Ishikawa (cell line): ENCODE results near the gene IQGAP1.

Source experiments
- CEBPB ChIP-seq: IDR thresholded peaks from 2 replicates; pipeline ENCODE4 v1.6.1; 2012
- CREB1 ChIP-seq: IDR thresholded peaks from 2 replicates; pipeline ENCODE4 v1.6.1; 2012; ENCODE audit warnings: low read depth
- EGR1 ChIP-seq: IDR thresholded peaks from 2 replicates; pipeline ENCODE4 v1.6.1; 2012
- EP300 ChIP-seq: IDR thresholded peaks from 2 replicates; pipeline ENCODE4 v1.6.1; 2012; ENCODE audit warnings: borderline replicate concordance
- FOXM1 ChIP-seq: IDR thresholded peaks from 2 replicates; pipeline ENCODE4 v1.6.1; 2012; ENCODE audit warnings: low read depth, borderline replicate concordance
- NFIC ChIP-seq: IDR thresholded peaks from 2 replicates; pipeline ENCODE4 v1.6.1; 2012
- RAD21 ChIP-seq: IDR thresholded peaks from 2 replicates; pipeline ENCODE4 v1.6.1; 2012; ENCODE audit warnings: low read depth
- TAF1 ChIP-seq: IDR thresholded peaks from 2 replicates; pipeline ENCODE4 v1.6.1; 2012; ENCODE audit warnings: low read depth, mild to moderate bottlenecking
- TCF12 ChIP-seq: IDR thresholded peaks from 2 replicates; pipeline ENCODE4 v1.6.1; 2012; ENCODE audit warnings: low read depth
- TEAD4 ChIP-seq: IDR thresholded peaks from 2 replicates; pipeline ENCODE4 v1.6.1; 2012
- YY1 ChIP-seq: IDR thresholded peaks from 2 replicates; pipeline ENCODE4 v1.6.1; 2012; ENCODE audit warnings: low read depth
- ZBTB7A ChIP-seq: IDR thresholded peaks from 2 replicates; pipeline ENCODE4 v1.6.1; 2012; ENCODE audit warnings: low read depth
- TF ChIP-seq, protein P1 (sequence below): IDR thresholded peaks from 2 replicates; pipeline ENCODE4 v1.6.1; 2012; ENCODE audit warnings: low read depth, mild to moderate bottlenecking
- TF ChIP-seq, protein P2 (sequence below): IDR thresholded peaks from 2 replicates; pipeline ENCODE4 v1.6.1; 2012
- TF ChIP-seq, protein P3 (sequence below): IDR thresholded peaks from 2 replicates; pipeline ENCODE4 v1.6.1; 2012

The IQGAP1 gene

DNA sequence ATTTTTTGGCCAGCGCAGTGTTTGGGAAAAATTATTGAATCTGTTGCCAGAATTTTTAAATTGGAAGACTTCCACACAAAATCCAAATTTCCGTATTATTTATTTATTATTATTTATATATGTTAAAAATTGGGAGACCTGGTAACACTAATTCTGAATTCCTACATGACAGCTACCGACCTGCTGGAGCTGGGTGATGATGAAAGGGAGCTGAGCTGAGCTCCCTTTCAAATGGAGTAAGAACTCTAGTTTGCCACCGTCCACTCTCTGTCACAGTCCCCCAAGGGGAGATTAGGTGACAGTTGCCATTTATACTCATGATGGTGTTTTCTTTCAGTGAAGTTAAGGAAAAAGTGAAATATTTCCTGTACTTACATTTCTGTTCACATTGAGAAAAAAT lies 143.1 kb downstream of the IQGAP1 start:
- TF ChIP-seq NFIC (no peak), TAF1 (no peak), TEAD4 (no peak), ZBTB7A (no peak), EGR1 (no peak), FOXM1 (no peak), EP300 (no peak), YY1 (no peak), RAD21 (no peak), CREB1 (no peak), CEBPB (no peak)
- TF ChIP-seq, protein P1, sequence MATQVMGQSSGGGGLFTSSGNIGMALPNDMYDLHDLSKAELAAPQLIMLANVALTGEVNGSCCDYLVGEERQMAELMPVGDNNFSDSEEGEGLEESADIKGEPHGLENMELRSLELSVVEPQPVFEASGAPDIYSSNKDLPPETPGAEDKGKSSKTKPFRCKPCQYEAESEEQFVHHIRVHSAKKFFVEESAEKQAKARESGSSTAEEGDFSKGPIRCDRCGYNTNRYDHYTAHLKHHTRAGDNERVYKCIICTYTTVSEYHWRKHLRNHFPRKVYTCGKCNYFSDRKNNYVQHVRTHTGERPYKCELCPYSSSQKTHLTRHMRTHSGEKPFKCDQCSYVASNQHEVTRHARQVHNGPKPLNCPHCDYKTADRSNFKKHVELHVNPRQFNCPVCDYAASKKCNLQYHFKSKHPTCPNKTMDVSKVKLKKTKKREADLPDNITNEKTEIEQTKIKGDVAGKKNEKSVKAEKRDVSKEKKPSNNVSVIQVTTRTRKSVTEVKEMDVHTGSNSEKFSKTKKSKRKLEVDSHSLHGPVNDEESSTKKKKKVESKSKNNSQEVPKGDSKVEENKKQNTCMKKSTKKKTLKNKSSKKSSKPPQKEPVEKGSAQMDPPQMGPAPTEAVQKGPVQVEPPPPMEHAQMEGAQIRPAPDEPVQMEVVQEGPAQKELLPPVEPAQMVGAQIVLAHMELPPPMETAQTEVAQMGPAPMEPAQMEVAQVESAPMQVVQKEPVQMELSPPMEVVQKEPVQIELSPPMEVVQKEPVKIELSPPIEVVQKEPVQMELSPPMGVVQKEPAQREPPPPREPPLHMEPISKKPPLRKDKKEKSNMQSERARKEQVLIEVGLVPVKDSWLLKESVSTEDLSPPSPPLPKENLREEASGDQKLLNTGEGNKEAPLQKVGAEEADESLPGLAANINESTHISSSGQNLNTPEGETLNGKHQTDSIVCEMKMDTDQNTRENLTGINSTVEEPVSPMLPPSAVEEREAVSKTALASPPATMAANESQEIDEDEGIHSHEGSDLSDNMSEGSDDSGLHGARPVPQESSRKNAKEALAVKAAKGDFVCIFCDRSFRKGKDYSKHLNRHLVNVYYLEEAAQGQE: no peak
- TF ChIP-seq, protein P2, sequence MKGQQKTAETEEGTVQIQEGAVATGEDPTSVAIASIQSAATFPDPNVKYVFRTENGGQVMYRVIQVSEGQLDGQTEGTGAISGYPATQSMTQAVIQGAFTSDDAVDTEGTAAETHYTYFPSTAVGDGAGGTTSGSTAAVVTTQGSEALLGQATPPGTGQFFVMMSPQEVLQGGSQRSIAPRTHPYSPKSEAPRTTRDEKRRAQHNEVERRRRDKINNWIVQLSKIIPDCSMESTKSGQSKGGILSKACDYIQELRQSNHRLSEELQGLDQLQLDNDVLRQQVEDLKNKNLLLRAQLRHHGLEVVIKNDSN: no peak
- TF ChIP-seq, protein P3, sequence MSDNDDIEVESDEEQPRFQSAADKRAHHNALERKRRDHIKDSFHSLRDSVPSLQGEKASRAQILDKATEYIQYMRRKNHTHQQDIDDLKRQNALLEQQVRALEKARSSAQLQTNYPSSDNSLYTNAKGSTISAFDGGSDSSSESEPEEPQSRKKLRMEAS: no peak

DNA sequence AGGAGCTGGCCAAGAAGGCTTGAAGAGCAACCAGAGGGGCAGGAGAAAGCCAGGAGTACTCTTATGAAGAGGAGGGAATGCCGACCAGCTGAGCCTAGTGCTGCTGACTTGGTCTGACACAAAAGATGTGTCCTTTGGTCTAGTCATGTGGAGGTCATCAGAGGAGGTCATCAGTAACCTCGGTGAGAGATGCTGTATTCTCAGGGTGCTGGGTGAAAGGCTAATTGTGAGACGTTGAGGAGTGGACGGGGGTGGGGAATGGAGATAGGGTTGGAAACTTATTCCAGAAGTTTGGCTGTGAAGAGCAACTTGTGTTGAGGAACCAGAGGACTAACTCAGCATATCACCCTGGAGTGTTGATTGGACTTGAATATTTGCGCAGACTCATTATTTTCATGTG lies 147.2 kb downstream of the IQGAP1 start:
- TF ChIP-seq TCF12: no peak
- no peak for TF ChIP-seq TAF1
- no peak for TF ChIP-seq TEAD4
- no peak for TF ChIP-seq NFIC

DNA sequence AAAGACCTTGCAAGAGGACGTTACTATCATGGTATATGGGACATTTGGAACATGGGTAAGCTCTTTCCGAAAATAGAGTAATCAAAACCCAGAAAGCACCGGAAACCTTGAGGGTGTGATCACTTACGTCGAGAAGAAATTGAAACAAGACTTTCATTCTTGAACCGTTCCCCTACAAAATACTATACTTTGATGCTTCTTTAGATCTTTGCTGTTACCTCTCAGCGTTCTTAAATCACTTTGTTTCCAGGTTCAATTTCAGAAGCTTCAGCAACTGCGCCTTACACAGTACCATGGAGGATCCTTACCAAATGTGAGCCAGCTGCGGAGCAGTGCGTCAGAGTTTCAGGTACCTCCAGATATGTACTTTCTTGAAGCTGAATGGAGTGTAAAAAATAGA lies 151.7 kb downstream of the IQGAP1 start:
- TF ChIP-seq, protein P1: no peak
- no peak for TF ChIP-seq TCF12
- TF ChIP-seq, protein P2: no peak
- TF ChIP-seq EGR1: no peak
- TF ChIP-seq NFIC: no peak
- TF ChIP-seq, protein P3: no peak
- no peak for TF ChIP-seq YY1
- no peak for TF ChIP-seq RAD21
- no peak for TF ChIP-seq EP300
- no peak for TF ChIP-seq CEBPB
- no peak for TF ChIP-seq TEAD4
- no peak for TF ChIP-seq ZBTB7A
- no peak for TF ChIP-seq FOXM1
- TF ChIP-seq CREB1: no peak

DNA sequence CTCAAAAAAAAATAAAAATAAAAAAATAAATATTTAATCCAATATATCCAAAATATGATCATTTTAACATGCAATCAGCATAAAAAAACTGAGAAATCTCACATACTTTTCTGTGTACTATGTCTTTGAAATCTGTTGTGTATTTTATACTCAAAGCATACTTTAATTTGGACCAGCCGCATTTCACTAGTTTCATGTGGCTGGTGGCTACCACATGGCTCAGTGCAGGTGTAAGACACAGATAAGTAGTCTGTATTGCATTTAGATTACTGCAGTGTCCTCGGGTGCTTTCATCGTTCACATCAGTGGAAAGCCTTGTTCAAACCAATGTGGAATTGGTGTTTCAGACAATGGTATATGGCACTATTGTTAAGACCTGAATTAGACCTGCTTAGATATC lies 152.7 kb downstream of the IQGAP1 start:
- no peak for TF ChIP-seq CEBPB
- no peak for TF ChIP-seq CREB1
- TF ChIP-seq ZBTB7A: no peak
- TF ChIP-seq TEAD4: no peak
- TF ChIP-seq TCF12: no peak
- TF ChIP-seq FOXM1: no peak
- no peak for TF ChIP-seq EGR1
- TF ChIP-seq, protein P1: no peak
- no peak for TF ChIP-seq RAD21
- TF ChIP-seq, protein P2: no peak
- no peak for TF ChIP-seq TAF1
- TF ChIP-seq NFIC: no peak
- no peak for TF ChIP-seq EP300
- no peak for TF ChIP-seq YY1
- TF ChIP-seq, protein P3: no peak
